Stimulated activated CD4-positive, alpha-beta T cell treated with anti-CD3 and anti-CD28 coated beads, Interleukin-15, amount 100 ng/mL, for 48 hours (primary cell): ENCODE results near the gene TNFAIP2.
"Not testable (repeated sequence)": the region's sequence is repeated elsewhere in the genome, so short reads cannot be mapped to it uniquely, and the experiment has no call there.

Source experiments
- DNase-seq, 2 donors: peaks; one replicate each; pipeline ENCODE4 v3.0.0-alpha.2; 2020; ENCODE audit warnings: low read depth in 2 of 2

TNFAIP2 gene

DNA sequence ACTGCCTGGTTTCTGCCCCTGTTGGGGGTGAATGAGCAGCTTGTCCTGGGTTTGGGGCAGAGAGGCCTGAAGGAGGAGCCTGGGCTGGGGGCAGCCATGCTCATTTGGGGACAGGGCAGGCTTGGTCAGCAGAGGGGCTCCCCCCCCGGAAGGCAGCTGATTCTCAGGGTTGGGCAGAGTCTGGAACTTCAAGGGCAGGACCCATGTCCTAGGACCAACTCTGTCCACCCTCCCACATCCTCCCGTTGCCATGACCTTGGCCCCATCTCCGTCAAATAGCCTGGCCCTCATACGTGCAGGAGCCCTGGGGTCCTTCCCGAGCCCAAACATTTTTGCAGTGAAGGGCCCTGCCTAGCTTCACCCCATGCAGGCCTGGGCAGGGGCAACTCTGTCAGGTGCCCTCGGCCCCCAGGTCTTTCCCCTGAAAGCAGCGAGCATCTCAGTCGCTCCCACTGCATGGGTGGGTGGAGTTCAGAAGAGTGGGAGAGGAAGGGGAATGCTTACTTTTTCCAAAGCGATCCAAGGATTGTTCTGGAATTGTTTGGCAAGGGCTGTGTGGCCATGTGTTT, 32.6 kb downstream of the TNFAIP2 start:
- no peak for DNase-seq

DNA sequence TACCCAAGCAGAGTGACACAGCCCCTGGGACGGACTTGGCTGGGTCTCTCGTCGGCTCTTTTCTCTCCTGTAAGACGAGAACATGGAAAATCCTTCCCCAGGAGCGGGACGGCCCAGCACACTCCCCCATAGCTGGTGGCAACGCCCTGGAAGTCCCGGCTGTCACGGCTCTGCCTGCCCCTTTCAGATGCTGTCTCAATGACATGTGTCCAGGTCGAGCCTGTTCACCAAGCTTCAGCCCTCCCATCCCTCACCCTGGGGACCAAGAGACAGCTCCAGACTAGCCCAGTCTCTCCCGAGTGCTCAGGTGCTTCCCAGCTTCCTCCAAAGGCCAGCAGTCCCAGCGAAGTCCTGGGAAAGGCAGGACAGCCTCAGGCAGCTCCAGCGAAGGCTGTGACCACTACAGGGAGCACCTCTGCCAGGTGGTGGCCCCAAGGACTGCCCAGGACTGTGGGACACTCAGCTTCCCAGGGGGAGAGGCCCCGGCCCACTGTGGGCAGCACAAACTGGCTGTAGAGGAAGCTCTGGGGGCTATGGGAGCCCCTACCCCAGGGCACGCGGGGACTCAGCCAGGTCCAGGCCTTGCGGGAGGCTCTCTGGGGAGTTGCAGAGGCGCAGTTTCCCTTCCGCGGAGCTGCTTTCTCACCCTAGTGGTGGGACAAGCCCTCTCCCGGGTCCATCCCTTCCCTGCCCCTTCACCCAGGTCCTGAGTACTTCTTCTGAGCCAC, 33.6 kb downstream of the TNFAIP2 start:
- no peak for DNase-seq

DNA sequence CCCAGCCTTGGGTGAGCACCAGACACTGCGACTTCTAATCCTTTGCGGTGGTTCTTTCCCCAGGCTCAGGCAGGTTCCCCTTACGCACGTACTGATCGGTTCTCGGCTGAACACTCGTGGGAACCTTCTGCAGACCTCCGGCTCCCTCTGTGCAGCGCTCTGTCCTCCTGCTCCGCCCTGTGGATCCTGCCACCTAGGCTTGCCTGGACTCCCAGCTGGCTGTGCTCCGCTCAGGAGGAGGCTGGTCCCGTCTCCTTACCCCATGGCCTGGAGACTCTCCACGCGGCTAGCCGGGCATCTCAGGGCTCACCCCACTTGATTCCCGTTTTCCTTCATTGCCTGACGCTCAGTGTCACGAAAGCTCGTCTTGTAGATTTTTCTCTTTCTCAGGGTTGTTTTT, 34.7 kb downstream of the TNFAIP2 start:
- no peak for DNase-seq

DNA sequence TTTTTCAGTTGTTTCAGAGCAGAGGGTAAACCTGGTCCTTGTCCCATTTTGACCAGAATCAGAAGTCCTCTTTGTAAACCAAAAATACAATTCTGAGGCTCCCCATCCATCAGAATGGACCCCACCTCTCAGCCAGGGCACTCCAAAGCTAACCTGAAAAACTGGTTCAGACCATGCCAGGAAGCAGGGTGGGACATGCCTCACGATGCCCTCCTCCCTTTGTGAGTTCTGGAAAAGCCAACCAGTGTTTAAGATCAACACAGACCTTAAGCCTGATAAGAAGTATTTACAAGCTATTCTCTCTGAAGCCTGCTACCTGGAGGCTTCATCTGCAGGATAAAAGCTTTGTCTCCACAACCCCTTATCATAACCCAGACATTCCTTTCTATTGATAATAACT, 35.4 kb downstream of the TNFAIP2 start:
- DNase-seq, result no peak

DNA sequence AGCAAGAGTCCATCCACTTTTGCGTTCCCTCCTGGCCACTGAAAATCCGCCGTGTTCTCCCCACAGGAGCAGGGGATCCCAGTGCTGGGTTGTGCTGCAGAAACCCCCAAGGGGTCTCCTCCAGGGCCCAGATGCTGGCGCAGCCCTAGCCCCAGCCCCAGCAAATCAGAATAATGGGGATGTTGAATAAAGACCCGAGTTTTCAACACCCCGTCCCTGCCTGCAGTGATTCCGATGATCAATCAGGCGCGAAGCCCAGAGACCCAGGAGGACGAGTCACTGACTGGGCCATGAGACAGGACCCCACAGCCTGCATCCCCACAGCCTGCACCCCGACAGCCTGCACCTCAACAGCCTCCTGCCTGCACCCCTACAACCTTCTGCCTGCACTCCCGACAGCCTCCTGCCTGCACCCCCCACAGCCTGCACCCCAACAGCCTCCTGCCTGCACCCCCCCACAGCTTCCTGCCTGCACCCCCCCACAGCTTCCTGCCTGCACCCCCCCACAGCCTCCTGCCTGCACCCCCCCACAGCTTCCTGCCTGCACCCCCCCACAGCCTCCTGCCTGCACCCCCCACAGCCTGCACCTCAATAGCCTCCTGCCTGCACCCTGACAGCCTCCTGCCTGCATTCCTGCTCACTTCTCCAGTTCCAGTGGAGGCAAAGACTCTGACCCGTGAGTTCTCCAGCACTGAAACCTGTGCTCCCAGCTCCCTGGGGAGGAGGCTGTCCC, 37.2 kb downstream of the TNFAIP2 start:
- no peak for DNase-seq

DNA sequence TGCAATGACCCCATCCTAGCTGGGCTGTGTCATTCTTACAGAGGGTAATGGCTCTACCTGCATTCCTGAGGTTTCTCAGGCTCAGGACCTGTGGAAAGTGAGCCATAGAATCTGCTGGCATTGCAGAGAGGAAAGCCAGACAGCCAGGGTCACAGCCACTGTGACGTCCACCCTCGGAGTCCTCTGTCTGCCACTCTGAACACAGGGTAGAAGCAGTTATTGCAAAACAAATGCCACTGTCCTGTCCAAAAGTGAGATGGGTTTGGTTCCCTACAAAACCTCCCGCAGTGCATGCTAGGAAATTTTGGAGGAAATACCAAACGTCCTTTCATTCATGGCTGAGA, 37.8 kb downstream of the TNFAIP2 start:
- DNase-seq, result no peak

DNA sequence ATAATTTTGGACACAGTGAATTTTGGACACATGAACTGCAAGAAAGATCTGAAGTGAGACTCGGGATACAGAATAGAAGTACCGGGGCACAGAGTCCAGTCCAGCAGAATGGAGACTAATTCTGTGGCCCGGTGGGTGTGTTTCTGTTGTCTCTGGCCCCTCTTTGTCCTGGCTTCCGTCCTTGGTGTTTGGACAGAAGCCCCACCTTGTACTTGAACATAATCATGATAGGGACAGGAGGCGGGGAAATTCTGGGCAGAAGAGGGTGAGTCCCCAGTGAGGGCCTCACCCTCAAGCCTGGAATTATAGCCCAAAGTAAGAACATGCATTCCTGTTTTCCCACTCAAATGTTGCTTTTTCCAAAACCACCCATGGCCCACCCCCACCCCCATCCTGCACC, 39.9 kb downstream of the TNFAIP2 start:
- DNase-seq, result no peak

DNA sequence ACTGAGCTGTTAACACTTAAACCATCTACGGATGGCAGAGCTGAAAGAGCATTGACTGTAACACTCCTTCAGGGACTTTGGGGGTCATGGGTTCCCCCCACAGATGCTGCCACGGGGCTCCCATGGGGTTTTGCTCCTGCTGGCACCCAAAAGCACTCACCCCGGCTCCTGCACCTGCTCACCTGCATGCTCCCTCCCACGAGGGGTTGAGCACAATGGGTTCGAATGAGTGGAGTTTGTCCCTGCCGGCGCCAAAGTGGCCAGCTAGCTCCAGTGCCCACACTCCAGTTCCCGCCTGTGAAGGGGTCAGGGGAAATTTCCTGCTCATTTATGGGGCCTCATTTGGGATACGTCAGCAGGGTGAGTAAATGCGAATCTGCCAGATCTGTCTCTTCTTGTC, 40.7 kb downstream of the TNFAIP2 start:
- DNase-seq, result no peak

DNA sequence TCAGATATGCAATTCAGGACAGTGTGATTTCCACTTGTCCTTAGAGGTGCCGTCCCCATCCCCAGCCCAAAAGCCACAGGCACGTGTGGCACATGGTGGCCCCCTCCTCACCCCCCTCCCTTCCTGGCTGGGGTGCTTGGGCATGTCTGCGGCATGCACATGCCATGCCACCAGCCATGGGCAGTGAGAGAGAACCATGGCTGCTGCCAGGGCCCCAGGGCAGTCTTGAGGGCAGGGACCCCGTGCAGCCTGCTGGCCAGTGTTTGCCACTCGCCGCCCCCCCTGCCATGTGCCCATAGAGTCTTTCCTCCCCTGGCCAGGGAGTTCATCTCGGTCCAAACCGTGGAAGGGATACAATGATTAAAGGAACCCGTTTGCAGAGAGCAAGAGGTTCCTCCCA, 41.5 kb downstream of the TNFAIP2 start:
- no peak for DNase-seq

DNA sequence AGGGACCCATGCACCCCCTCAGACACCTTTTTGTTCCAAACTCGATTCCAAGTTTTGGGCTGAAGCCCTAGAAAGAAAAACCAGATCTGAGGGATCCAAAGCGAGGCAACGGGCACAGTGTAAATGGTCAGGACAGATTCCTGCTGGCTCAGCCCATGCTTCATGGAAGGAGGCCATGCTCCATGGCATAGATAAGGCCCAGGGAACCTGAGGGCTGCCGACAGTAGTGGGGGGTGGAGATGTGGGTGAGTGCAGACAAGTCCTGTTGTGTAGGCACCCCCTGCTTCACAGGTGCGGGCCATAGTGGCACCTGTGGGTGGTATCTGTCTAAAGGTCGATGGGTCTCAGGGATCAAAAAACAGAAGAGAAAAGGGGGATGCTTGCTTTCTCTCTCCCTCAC, 42.1 kb downstream of the TNFAIP2 start:
- DNase-seq, result no peak

DNA sequence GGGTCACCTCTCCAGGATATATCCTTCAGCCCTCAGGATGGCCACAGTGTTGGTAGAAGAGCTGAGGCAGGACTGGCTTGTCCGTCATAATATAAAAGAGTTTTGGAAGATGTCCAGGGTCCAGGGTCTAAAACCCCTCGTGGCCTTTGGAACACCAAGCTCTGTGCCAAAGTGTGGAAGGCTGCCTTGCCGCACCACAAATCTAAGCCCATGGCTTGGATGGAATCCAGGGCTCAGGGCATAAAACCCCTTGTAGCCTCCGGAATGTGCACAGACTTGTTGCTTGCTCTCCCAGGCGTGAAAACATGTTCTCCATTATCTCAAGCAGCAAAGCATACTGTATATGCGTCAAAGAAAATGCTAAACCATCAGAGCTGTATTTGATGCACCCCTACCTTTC, 46.7 kb downstream of the TNFAIP2 start:
- DNase-seq, result no peak

DNA sequence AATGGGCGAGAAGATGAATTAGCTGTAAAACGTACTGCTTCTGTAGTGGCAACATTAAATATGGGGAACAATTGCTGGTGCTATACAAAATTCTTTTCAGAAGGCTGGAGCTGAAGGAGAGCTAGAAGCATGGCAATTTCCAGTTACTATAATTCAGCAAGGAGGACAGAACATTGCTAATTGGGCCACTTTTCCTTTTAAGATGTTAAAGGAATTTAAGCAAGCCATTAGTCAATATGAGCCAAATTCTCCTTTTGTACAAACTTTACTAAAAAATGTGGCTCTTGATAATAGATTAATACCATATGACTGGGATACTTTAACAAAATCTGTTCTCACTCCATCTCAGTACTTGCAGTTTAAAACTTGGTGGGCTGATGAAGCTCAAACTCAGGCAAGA, 47.9 kb downstream of the TNFAIP2 start:
- DNase-seq, result not testable (repeated sequence)

DNA sequence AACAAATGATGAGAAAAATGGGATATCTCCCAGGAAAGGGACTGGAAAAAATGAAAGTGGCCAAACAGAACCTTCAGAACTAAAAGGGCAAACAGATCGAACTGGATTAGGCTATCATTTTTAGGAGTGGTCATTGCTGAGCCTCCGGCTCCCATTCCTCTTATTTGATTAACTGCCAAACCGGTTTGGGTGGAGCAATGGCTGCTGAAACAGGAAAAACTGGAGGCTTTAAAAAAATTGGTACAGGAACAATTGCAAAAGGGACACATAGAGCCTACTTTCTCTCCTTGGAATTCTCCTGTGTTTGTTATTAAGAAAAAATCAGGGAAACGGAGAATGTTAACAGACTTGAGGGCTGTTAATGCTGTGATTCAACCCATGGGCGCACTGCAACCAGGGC, 49.7 kb downstream of the TNFAIP2 start:
- DNase-seq, result no peak

DNA sequence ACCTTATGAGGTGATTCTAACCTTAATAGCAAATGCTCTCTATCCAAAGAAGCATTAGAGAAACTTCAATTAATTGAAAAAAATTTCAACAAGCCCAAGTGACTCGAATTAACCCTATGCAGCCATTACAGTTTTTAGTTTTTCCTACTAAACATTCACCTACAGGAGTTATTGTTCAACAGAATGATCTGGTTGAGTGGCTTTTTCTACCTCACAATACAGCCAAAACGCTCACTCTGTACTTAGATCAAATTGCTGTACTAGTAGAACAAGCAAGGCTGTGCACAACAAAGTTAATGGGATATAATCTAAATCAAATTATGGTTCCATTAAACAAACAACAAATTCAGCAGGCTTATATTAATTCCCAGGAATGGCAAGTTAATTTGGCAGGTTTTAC, 50.6 kb downstream of the TNFAIP2 start:
- not testable (repeated sequence) for DNase-seq

DNA sequence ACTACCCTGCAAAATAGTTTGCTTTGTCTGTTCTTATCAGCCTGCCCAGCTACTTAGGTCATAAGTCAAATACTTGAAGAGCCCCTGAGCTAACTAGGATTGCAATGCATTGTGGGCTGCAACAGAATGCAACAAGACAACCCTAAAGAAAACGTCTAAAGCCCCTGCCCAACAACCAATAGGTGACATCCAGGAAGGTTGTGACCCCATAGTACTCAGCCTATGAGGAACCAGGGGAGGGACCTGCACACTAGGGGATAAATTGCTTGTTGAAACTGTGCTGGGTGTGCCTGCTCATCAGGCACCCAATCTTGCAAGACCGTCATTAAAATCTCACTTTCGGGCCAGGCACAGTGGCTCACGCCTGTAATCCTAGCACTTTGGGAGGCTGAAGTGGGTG, 52.9 kb downstream of the TNFAIP2 start:
- not testable (repeated sequence) for DNase-seq

DNA sequence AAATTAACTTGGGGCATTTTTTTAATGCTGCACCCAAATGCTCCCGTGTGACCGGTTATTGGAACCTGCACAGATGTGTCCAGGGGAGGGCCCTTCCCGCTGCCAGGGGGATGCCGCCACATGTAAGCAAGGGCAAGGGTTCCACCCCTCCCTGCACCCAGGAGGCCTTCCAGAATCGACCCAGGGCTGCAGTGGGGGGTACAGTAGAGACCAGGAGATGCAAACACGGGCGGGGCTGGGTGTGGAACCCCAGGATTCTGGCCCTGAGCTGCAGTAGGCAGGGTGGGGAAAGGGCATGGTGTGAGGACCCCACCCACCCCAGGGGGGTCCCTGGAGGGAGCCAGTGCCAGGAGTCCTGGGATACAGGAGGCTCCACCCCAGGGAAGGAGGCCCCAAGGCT, 54.1 kb downstream of the TNFAIP2 start:
- no peak for DNase-seq

DNA sequence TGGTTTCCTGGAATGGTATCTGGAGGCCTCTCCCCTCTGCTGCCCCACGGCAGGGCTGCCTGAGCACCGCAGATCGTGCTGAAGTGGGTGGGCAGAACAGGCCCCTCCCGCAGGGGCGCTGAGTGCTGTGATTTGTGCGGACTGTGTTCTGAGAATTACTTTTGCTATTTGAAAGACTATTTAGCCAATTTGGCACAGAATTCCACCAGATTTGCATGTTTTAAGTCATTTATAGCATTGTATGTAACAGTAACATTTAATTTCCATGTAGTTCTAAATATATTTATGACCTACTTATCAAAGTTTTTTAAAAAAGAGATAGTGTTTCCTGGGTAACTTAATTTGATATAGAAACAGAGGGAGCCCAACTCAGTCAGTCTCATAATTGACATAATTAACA, 55.3 kb downstream of the TNFAIP2 start:
- no peak for DNase-seq

DNA sequence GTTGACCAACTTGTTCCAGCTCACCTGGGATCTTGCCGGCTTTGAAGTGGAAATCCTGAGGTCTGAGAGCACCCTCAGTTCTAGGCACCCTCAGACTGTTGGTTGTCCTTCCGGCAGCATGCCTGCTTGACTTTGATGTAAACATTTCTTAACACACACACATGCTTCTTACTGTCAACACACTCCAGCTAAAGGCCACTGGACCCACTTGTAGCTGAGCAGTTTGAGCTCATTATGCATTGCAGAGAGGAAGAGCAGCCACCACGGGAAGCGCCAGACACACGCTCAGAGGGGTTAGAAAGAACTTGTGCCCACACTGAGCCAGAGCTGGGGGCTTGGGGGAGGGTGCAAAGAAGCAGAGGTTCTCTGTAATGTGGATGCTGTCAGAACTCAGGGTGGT, 55.8 kb downstream of the TNFAIP2 start:
- no peak for DNase-seq

DNA sequence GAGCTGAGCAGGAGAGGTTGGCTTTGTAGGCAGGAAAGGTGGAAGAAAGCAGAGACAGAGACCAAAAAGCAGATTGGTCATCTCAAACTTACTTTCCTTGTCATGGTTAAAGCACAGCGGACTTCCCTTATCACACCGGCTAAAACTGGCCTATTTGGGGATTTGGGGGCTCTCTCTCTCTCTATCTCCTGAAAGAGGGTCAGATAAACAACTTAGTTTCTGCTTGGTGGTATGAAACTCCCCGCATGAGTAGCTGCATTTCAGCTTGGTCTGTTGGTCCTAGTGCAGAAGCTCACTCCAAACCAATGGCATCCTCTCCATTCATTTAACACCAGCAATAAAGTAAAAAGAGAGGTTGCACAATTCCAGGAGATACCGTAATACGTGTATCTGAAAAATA, 57.1 kb downstream of the TNFAIP2 start:
- no peak for DNase-seq

DNA sequence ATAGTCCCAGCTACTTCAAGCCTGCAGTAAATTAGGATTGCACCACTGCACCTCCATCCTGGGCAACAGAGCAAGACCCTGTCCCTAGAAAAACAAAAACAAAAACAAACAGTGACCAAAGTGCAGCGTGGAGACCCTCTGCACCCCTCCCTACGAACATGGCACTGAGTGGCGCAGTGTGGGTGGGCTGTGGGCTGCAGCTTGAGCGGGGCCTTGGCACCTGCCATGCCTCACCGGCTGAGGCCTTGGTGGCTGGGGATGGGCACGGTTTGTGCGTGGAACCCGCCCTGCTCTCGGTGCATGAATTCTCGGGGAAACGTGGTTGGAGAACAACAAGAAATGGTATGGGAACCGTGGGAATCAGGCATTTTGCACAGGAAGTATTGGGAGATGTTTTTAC, 60.8 kb downstream of the TNFAIP2 start:
- no peak for DNase-seq

DNA sequence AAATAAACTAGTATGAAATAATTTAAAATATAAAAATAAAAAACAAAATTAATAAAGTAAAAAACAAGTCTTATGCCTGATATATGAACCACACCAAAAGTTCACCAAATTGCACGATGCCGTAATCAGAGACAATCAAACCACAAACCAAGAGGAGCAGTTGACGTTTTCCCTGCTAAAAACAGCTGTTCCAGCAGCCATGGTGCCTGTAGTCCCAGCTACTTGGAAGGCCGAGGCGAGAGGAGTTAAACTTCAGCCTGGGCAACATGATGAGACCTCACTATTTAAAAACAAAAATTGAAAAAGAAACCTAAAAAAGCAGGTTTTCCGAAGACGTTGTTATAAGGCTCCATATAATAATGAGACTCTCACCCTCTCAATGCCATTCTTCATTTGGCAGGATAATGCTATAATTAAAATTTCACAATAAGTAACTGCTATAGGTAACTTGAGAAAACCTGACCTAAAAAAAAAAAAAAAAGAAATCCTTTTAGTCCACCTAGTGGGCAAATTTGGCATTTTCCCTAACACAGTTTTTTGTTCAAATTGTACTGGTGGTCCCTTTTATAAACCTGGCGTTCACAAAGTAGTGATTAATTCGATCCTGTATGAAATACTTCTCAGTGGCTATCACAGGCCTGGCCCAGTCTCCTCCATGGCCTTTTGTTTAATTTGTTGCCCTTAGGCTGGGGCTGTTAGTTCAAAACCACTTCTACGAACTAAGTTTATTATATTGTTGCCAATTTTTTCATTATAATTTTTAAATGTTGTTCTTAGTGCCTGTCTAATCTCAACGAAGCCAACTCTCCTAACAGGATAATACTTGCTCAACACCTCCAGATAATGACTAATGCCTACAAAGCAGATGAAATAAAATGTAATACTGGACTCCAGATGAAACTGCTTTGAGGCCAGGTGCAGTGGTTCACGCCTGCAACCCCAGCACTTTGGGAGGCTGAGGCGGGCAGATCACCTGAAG, 62.1 kb downstream of the TNFAIP2 start:
- DNase-seq, result no peak

DNA sequence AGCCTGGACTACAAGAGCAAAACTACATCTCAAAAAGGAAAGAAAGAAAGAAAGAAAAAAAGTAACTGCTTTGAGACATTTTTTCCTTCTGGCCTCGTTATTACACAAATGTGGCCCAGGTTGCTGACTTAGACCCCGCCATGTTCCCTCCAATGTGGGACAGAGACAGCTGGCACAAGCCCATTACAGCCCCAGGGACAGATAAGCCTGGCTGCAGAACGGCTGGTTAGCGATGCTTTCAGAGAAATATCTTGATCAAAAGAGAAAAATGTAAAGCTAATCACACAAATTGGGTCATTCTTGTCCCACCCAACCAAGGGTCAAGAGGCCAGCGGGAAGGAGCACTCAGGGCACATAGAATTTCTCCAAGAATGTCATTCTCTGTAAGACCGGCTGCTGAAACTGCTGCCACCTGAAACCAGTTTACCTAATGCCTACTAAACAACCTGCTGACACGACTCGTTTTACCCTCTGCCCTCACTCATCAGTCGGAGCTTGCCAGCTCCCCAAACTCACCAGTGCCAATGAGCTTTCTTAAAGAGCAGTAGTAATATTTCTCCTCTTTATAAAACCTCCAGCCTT, 63.1 kb downstream of the TNFAIP2 start:
- DNase-seq, result no peak
